Measurements from ENCODE around the gene ZBED6.

ZBED6 gene

GRCh38 chr1:203840208-203840808 lies 44.9 kb downstream of the ZBED6 start:
- H3K4me2 ChIP-seq (ENCODE audit: low read length) = no peak overlapping the region
- H3K79me2 ChIP-seq (ENCODE audit: control insufficient read depth, low read length) = no peaks in the 10 kb centered on the region
- no peaks in the 10 kb centered on the region for H3K27me3 ChIP-seq (ENCODE audit: control insufficient read depth, low read length)
- H3K9me3 ChIP-seq (ENCODE audit: control insufficient read depth, insufficient read depth, low read length) = no peaks in the 10 kb centered on the region
- H4K20me1 ChIP-seq (ENCODE audit: control insufficient read depth, insufficient read depth, low read depth, low read length) = no peaks in the 10 kb centered on the region
- no peak overlapping the region for H3K4me3 ChIP-seq (ENCODE audit: low read length)
- peaks cover 67% of the 10 kb centered on the region for H3K36me3 ChIP-seq (ENCODE audit: control insufficient read depth, low read length)
- no peaks in the 10 kb centered on the region for H3K4me1 ChIP-seq (ENCODE audit: control insufficient read depth, low read length)
- no peaks in the 10 kb centered on the region for H3F3A ChIP-seq (ENCODE audit: control insufficient read depth, insufficient read depth)
- no peaks in the 10 kb centered on the region for H3K9me2 ChIP-seq (replicated peaks; ENCODE audit: control insufficient read depth, low read length)
- no peak overlapping the region for H3K27ac ChIP-seq (ENCODE audit: low read depth, low read length)
- TF ChIP-seq CTCF (IDR thresholded peaks at IDR 0.05; ENCODE audit: low read depth, low read length, poor library complexity, severe bottlenecking) (no peak), EZH2phosphoT487 (IDR thresholded peaks at IDR 0.05; ENCODE audit: borderline replicate concordance, low read length) (no peak)

GRCh38 chr1:203842559-203842876 lies 47.1 kb downstream of the ZBED6 start:
- Histone ChIP-seq H3K9me3 (ENCODE audit: control insufficient read depth, insufficient read depth, low read length) (no peaks in the 10 kb centered on the region), H3K27ac (ENCODE audit: low read depth, low read length) (no peak overlapping the region), H3F3A (ENCODE audit: control insufficient read depth, insufficient read depth) (no peaks in the 10 kb centered on the region), H3K4me2 (ENCODE audit: low read length) (no peak overlapping the region), H3K4me1 (ENCODE audit: control insufficient read depth, low read length) (no peaks in the 10 kb centered on the region), H3K79me2 (ENCODE audit: control insufficient read depth, low read length) (no peaks in the 10 kb centered on the region), H4K20me1 (ENCODE audit: control insufficient read depth, insufficient read depth, low read depth, low read length) (no peaks in the 10 kb centered on the region), H3K4me3 (ENCODE audit: low read length) (no peak overlapping the region), H3K9me2 (replicated peaks; ENCODE audit: control insufficient read depth, low read length) (no peaks in the 10 kb centered on the region), H3K36me3 (ENCODE audit: control insufficient read depth, low read length) (peaks cover 64% of the 10 kb centered on the region), H3K27me3 (ENCODE audit: control insufficient read depth, low read length) (no peaks in the 10 kb centered on the region)
- TF ChIP-seq CTCF (IDR thresholded peaks at IDR 0.05; ENCODE audit: low read depth, low read length, poor library complexity, severe bottlenecking) = no peak
- TF ChIP-seq EZH2phosphoT487 (IDR thresholded peaks at IDR 0.05; ENCODE audit: borderline replicate concordance, low read length) = no peak

DNA sequence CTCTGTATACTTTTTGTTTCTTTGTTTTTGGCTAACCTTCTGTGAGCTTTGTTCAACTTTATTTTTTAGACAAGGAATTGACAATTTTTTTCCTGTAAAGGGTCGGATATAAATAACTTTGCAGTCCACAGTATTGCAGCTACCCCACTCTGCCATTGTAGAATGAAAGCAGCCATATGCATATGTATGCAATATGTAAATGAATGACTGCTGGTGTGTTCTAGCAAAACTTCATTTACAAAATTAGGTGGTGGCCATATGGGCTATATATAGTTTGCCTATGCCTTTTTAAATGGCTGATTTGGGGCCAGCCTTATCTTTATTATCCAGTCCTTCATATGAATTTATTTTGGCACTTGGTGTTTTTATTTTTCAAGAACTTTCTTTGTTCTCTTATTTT lies 48.0 kb downstream of the ZBED6 start:
- no peak for TF ChIP-seq EZH2phosphoT487 (IDR thresholded peaks at IDR 0.05; ENCODE audit: borderline replicate concordance, low read length)
- no peak for TF ChIP-seq CTCF (IDR thresholded peaks at IDR 0.05; ENCODE audit: low read depth, low read length, poor library complexity, severe bottlenecking)
- Histone ChIP-seq H3K27ac (ENCODE audit: low read depth, low read length) (no peak overlapping the region), H3K9me3 (ENCODE audit: control insufficient read depth, insufficient read depth, low read length) (no peaks in the 10 kb centered on the region), H3K27me3 (ENCODE audit: control insufficient read depth, low read length) (no peaks in the 10 kb centered on the region), H4K20me1 (ENCODE audit: control insufficient read depth, insufficient read depth, low read depth, low read length) (no peaks in the 10 kb centered on the region), H3K36me3 (ENCODE audit: control insufficient read depth, low read length) (peaks cover 64% of the 10 kb centered on the region), H3K4me1 (ENCODE audit: control insufficient read depth, low read length) (no peaks in the 10 kb centered on the region), H3K9me2 (replicated peaks; ENCODE audit: control insufficient read depth, low read length) (no peaks in the 10 kb centered on the region), H3F3A (ENCODE audit: control insufficient read depth, insufficient read depth) (no peaks in the 10 kb centered on the region), H3K4me2 (ENCODE audit: low read length) (no peak overlapping the region), H3K79me2 (ENCODE audit: control insufficient read depth, low read length) (no peaks in the 10 kb centered on the region), H3K4me3 (ENCODE audit: low read length) (no peak overlapping the region)
